PC-9 (cell line): ENCODE measurements around the gene SYT2.

Experiments used
- EZH2 ChIP-seq: fragments of 200-600 bp; sonication (generic); IDR thresholded peaks from 2 replicates; pipeline ENCODE4 v1.8.0; 2017; ENCODE audit warnings: antibody characterized with exemption, low read depth
- TF ChIP-seq, protein P1 (sequence below): fragments of 200-600 bp; sonication (generic); conservative IDR thresholded peaks from 2 replicates; pipeline ENCODE4 v1.6.1; 2017; ENCODE audit warnings: mixed run types, antibody characterized with exemption, mild to moderate bottlenecking, moderate library complexity

DNA sequence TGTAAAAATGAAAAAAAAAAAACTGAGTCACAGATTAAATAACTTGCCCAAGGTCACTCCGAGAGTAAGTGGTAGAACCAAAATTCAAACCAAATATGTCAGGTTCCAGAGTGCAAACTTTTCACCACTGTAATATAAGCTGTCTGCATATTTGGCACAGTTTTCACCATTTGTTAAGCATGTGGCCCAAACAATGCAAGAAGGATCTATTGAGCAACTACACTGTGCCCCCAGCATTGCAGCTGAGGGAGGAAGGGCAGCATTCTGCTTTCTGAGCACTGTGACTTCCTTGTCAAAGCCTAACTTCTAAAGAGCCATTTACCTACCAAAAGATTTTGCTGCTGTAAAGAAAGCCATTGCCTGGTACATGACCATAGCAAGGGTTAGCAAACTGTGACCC, 133.4 kb downstream of the SYT2 start:
- TF ChIP-seq, protein P1, sequence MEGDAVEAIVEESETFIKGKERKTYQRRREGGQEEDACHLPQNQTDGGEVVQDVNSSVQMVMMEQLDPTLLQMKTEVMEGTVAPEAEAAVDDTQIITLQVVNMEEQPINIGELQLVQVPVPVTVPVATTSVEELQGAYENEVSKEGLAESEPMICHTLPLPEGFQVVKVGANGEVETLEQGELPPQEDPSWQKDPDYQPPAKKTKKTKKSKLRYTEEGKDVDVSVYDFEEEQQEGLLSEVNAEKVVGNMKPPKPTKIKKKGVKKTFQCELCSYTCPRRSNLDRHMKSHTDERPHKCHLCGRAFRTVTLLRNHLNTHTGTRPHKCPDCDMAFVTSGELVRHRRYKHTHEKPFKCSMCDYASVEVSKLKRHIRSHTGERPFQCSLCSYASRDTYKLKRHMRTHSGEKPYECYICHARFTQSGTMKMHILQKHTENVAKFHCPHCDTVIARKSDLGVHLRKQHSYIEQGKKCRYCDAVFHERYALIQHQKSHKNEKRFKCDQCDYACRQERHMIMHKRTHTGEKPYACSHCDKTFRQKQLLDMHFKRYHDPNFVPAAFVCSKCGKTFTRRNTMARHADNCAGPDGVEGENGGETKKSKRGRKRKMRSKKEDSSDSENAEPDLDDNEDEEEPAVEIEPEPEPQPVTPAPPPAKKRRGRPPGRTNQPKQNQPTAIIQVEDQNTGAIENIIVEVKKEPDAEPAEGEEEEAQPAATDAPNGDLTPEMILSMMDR = no peak
- no peak for TF ChIP-seq EZH2
